Panc1 (cell line): ENCODE results near the gene BCAS3. TPM values are rescaled to one million over a fixed set of nuclear protein-coding genes. Genes with fewer than 3 reads are reported as not detected.

Experiments used
- ATAC-seq: fragments of 200-7000 bp; cut with Tn5 transposase; 2 replicates; pipeline ENCODE4 v1.9.1; 2020; ENCODE audit warnings: mild to moderate bottlenecking, moderate library complexity
- BruUV-seq: library from RNA; stranded (reverse); fragments of 400-500 nt; replicated peaks from 2 replicates; lab custom pipeline; 2021; lab: Mats Ljungman, UMichigan
- CTCF ChIA-PET: fragments of 300-600 bp; sonication (Branson Sonifier 250); formaldehyde crosslinking; loops from one replicate; lab custom pipeline; 2022; ENCODE audit warnings: antibody characterized with exemption; lab: Charles Lee
- POLR2A ChIA-PET: fragments of 300-600 bp; sonication (Branson Sonifier 250); formaldehyde crosslinking; loops from one replicate; lab custom pipeline; 2022; ENCODE audit warnings: antibody characterized with exemption; lab: Charles Lee
- DNase-seq: peaks from one replicate; pipeline ENCODE4 v3.0.0-alpha.2; 2010; ENCODE audit warnings: low read depth, low spot score
- H3K27ac ChIP-seq: 2 replicates; pipeline ENCODE4 v1.5.1; 2011; ENCODE audit warnings: mild to moderate bottlenecking, low read length, inconsistent platforms
- H3K27me3 ChIP-seq: fragments of 200-500 bp; sonication (Bioruptor generic); 2 replicates; pipeline ENCODE4 v1.6.0; 2014; ENCODE audit warnings: low read length, inconsistent platforms; ENCODE audit not compliant: control insufficient read depth, insufficient read depth
- H3K36me3 ChIP-seq: fragments of 200-500 bp; sonication (Bioruptor generic); 2 replicates; pipeline ENCODE4 v1.5.1; 2014; ENCODE audit warnings: inconsistent platforms, mild to moderate bottlenecking, low read length, moderate library complexity; ENCODE audit not compliant: control insufficient read depth, insufficient read depth
- H3K4me1 ChIP-seq: 2 replicates; pipeline ENCODE4 v1.5.1; 2011; ENCODE audit warnings: inconsistent platforms, mild to moderate bottlenecking, low read length, moderate library complexity; ENCODE audit not compliant: control insufficient read depth, insufficient read depth
- H3K4me3 ChIP-seq, 2 experiments: 2 replicates each; pipeline ENCODE4 v1.5.1; 2011 to 2012; ENCODE audit warnings: low read depth in 2 of 2, low read length in 2 of 2, mild to moderate bottlenecking in 2 of 2, inconsistent platforms in 1 of 2, moderate library complexity in 1 of 2
- H3K9me3 ChIP-seq: fragments of 200-500 bp; sonication (Bioruptor generic); 2 replicates; pipeline ENCODE4 v1.5.1; 2014; ENCODE audit warnings: low read depth, mild to moderate bottlenecking, inconsistent platforms, low read length, moderate library complexity; ENCODE audit not compliant: control insufficient read depth, insufficient read depth
- CTCF ChIP-seq: fragments of 450-650 bp; IDR thresholded peaks from 2 replicates; pipeline ENCODE4 v1.5.1; 2017; ENCODE audit warnings: mild to moderate bottlenecking
- POLR2AphosphoS5 ChIP-seq: IDR thresholded peaks from 2 replicates; pipeline ENCODE4 v1.6.1; 2012; ENCODE audit warnings: mild to moderate bottlenecking, low read depth, low read length, moderate library complexity
- SIN3A ChIP-seq: IDR thresholded peaks from 2 replicates; pipeline ENCODE4 v1.6.1; 2012; ENCODE audit warnings: low read depth, mild to moderate bottlenecking, low read length, moderate library complexity, borderline replicate concordance; ENCODE audit not compliant: insufficient read depth
- TCF7L2 ChIP-seq: IDR thresholded peaks from 2 replicates; pipeline ENCODE4 v1.6.1; 2011; ENCODE audit warnings: mild to moderate bottlenecking, low read depth, low read length, inconsistent platforms
- in situ Hi-C: cut with HindIII; loops from 2 replicates; pipeline ENCODE4 v1.10.0; 2016; ENCODE audit warnings: low sequenced_read_pairs, low pct_unique_long_range_greater_than_20kb
- intact Hi-C: fragments of 100-400 bp; cut with micrococcal nuclease; formaldehyde crosslinking; loops from one replicate; pipeline ENCODE4 v1.10.0; 2022; ENCODE audit not compliant: unreplicated experiment
- total RNA-seq: library from RNA; stranded (reverse); gene quantifications from one replicate; pipeline ENCODE4 v1.2.1, GENCODE V29; 2021; ENCODE audit not compliant: unreplicated experiment
- TF ChIP-seq, protein P1 (sequence below), 2 experiments: IDR thresholded peaks; 2 replicates each; pipeline ENCODE4 v1.6.1; 2011 to 2012; ENCODE audit warnings: low read depth in 2 of 2, control low read depth in 1 of 2, low read length in 1 of 2, mild to moderate bottlenecking in 1 of 2, moderate library complexity in 1 of 2; ENCODE audit not compliant: insufficient read depth in 1 of 2

The BCAS3 gene
- total RNA-seq, 1 experiment from 2014 or later = 9.3 TPM

DNA sequence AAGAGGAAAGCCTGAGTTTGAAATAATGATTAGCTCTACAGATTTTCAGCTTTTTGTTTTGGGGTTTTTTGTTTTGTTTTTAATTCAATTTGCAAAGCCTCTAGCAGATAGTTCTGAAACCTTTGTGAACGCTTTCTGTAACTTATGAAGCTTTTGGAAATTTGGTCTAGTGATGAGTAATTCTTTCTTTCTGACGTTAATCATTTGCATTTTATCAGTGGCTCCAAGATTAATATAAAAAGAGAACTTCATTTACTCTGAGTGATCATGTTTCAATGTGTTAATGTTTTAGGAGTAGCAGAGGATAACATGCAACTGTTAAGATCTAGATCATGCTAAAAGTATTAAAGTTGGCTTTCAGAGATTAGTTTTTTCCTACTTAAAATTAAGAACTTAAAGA lies 561.7 kb downstream of the BCAS3 start:
- in situ Hi-C loops = no loop called here
- H3K9me3 ChIP-seq = no peaks in the 10 kb centered on the region
- CTCF ChIA-PET = no interaction called here

DNA sequence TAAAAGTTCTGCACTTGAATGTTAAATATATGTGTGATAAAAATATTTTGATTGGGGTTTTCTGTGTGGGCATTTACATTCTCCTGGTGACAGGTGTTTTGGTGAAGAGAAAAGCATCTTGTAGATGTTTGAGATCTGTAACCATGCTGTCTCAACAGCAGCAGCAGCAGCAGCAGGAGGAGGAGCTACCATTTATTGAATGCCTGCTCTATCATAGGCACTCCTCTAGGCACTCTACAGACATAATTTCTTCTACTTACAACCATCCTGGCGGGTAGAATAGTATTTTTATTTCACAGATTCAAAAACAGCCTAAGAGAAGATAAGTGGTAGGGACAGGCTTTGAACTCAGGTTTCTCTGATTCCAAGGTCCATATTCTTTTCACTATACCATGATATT lies 562.3 kb downstream of the BCAS3 start:
- ATAC-seq = no peak
- no peaks in the 10 kb centered on the region for H3K9me3 ChIP-seq

More for the DNA sequence above, 561.7 kb downstream of the BCAS3 start:
- POLR2A ChIA-PET = no interaction called here
- ATAC-seq (no peak), DNase-seq (no peak)
- no peak overlapping the region for H3K4me3 ChIP-seq
- no peak for TF ChIP-seq SIN3A
- TF ChIP-seq POLR2AphosphoS5 = no peak
- TF ChIP-seq, protein P1, sequence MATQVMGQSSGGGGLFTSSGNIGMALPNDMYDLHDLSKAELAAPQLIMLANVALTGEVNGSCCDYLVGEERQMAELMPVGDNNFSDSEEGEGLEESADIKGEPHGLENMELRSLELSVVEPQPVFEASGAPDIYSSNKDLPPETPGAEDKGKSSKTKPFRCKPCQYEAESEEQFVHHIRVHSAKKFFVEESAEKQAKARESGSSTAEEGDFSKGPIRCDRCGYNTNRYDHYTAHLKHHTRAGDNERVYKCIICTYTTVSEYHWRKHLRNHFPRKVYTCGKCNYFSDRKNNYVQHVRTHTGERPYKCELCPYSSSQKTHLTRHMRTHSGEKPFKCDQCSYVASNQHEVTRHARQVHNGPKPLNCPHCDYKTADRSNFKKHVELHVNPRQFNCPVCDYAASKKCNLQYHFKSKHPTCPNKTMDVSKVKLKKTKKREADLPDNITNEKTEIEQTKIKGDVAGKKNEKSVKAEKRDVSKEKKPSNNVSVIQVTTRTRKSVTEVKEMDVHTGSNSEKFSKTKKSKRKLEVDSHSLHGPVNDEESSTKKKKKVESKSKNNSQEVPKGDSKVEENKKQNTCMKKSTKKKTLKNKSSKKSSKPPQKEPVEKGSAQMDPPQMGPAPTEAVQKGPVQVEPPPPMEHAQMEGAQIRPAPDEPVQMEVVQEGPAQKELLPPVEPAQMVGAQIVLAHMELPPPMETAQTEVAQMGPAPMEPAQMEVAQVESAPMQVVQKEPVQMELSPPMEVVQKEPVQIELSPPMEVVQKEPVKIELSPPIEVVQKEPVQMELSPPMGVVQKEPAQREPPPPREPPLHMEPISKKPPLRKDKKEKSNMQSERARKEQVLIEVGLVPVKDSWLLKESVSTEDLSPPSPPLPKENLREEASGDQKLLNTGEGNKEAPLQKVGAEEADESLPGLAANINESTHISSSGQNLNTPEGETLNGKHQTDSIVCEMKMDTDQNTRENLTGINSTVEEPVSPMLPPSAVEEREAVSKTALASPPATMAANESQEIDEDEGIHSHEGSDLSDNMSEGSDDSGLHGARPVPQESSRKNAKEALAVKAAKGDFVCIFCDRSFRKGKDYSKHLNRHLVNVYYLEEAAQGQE (IDR thresholded peaks at IDR 0.05; ENCODE audit: insufficient read depth in 1 of 2, low read depth in 2 of 2, low read length in 1 of 2) = no peak
- TF ChIP-seq TCF7L2 = no peak
- no peak for TF ChIP-seq CTCF
- H3K27ac ChIP-seq = peak overlapping the region; percentile 73; the same call in 1 of the 2 replicates
- H3K4me1 ChIP-seq = peaks cover 26% of the 10 kb centered on the region
- H3K27me3 ChIP-seq = no peaks in the 10 kb centered on the region
- no TSS peak for BruUV-seq
- no peaks in the 10 kb centered on the region for H3K36me3 ChIP-seq
- intact Hi-C loops = no loop called here

More for the DNA sequence above, 562.3 kb downstream of the BCAS3 start:
- ChIA-PET POLR2A (interaction anchor here (0.6 kb wide), 1 partner anchor 12 kb away, joined by 3 read pairs; no protein-coding TSS in a partner anchor), CTCF (no interaction called here)
- no peak for DNase-seq
- Histone ChIP-seq H3K4me3 (no peak overlapping the region), H3K27me3 (no peaks in the 10 kb centered on the region), H3K4me1 (peaks cover 21% of the 10 kb centered on the region), H3K36me3 (no peaks in the 10 kb centered on the region), H3K27ac (peak overlapping the region; percentile 8; the same call in 1 of the 2 replicates)
- no TSS peak for BruUV-seq
- TF ChIP-seq TCF7L2 (no peak), POLR2AphosphoS5 (no peak), CTCF (no peak), SIN3A (no peak)
- TF ChIP-seq, protein P1 (IDR thresholded peaks at IDR 0.05; ENCODE audit: insufficient read depth in 1 of 2, low read depth in 2 of 2, low read length in 1 of 2) = no peak
- intact Hi-C loops (no loop called here), in situ Hi-C loops (no loop called here)
